ENCODE results near the gene TOMM22. TPM values are rescaled to one million over a fixed set of nuclear protein-coding genes. Genes with fewer than 3 reads are reported as not detected.

The TOMM22 gene
- total and polyA plus RNA-seq, 2 donors (not counting 3 experiments of a cell fraction or from before 2014, with no cell fraction given) = 62.3 to 98.8 TPM

- no peak overlapping the region for H3K27ac ChIP-seq (ENCODE audit: insufficient read depth, low read depth, low read length)
These were observed 44.3 kb downstream of the TOMM22 start for GRCh38 chr22:38725900-38726655.

More at GRCh38 chr22:38725900-38726655, 44.3 kb downstream of the TOMM22 start:
- BruUV-seq (replicated peaks) = no TSS peak
- no peaks in the 10 kb centered on the region for H4K20me1 ChIP-seq (replicated peaks; ENCODE audit: control insufficient read depth, extremely low read depth, insufficient read depth, low read length)
- H3K9ac ChIP-seq (replicated peaks; ENCODE audit: extremely low read depth, insufficient read depth, low read length) = no peak overlapping the region
- H3K4me3 ChIP-seq (replicated peaks in 1 of 3; ENCODE audit: insufficient read depth in 1 of 3, low read depth in 1 of 3, low read length in 3 of 3) = no peak overlapping the region
- no peaks in the 10 kb centered on the region for H3K4me1 ChIP-seq (ENCODE audit: control insufficient read depth, extremely low read depth, insufficient read depth, low read length)
- CTCF ChIA-PET = interaction anchor here (0.6 to 1.7 kb wide), 5 partner anchors 17 to 201 kb away, joined by 3 to 9 read pairs (median 5); partner anchors contain the start of gene GTPBP1
- dilution Hi-C loops (cut with MboI; ENCODE audit: extremely low pct_ligation_motif_present, low sequenced_read_pairs) (no loop called here), intact Hi-C loops (cut with micrococcal nuclease) (no loop called here)
- no peaks in the 10 kb centered on the region for H3K79me2 ChIP-seq (ENCODE audit: control insufficient read depth, insufficient read depth, low read length)
- no peak overlapping the region for H3K4me2 ChIP-seq (ENCODE audit: insufficient read depth, low read length)
- no peaks in the 10 kb centered on the region for H3K9me1 ChIP-seq (replicated peaks; ENCODE audit: control insufficient read depth, extremely low read depth, insufficient read depth, low read length)
- TF ChIP-seq POLR2AphosphoS5 (IDR thresholded peaks at IDR 0.05; ENCODE audit: insufficient read depth, low read depth, low read length) (no peak), EZH2 (IDR thresholded peaks at IDR 0.05; ENCODE audit: borderline replicate concordance, low read depth, low read length, severe bottlenecking) (no peak), POLR2A (IDR thresholded peaks at IDR 0.05; ENCODE audit: low read depth, low read length) (no peak), CTCF (IDR thresholded peaks at IDR 0.05; ENCODE audit: extremely low read depth in 1 of 2, insufficient read depth in 1 of 2, low read depth in 1 of 2, low read length in 2 of 2) (no peak), MAX (IDR thresholded peaks at IDR 0.05; ENCODE audit: insufficient read depth, insufficient read length) (no peak), MYC (IDR thresholded peaks at IDR 0.05; ENCODE audit: low read depth, low read length) (no peak), GATA2 (IDR thresholded peaks at IDR 0.05; ENCODE audit: insufficient read depth, insufficient read length, low read depth, low read length) (no peak), FOS (IDR thresholded peaks at IDR 0.05; ENCODE audit: borderline replicate concordance, insufficient read depth, low read length) (no peak)
- FAIRE-seq (no peak), DNase-seq (ENCODE audit: low read depth, low spot score) (no peak)
- H3K27me3 ChIP-seq (ENCODE audit: control insufficient read depth in 2 of 2, insufficient read depth in 2 of 2, low read length in 2 of 2) = no peaks in the 10 kb centered on the region
- H3K36me3 ChIP-seq (ENCODE audit: control insufficient read depth in 2 of 2, extremely low read depth in 1 of 2, insufficient read depth in 2 of 2, low read length in 2 of 2) = peaks cover 14 to 57% of the 10 kb centered on the region in 2 experiments
- no peak overlapping the region for H2AFZ ChIP-seq (ENCODE audit: low read depth, low read length)
- H3K9me3 ChIP-seq (replicated peaks; ENCODE audit: control insufficient read depth, insufficient read depth, low read length) = no peaks in the 10 kb centered on the region
- POLR2A ChIA-PET = no interaction called here

Measured in endothelial cell of umbilical vein (primary cell).